K562 (cell line): Measurements from ENCODE around the gene NLGN3. TPM values are rescaled to one million over a fixed set of nuclear protein-coding genes. Genes with fewer than 3 reads are reported as not detected.

ENCODE experiments used
- ATAC-seq: fragments of 200-7000 bp; cut with Tn5 transposase; 3 replicates; pipeline ENCODE4 v1.9.1; 2020; ENCODE audit warnings: moderate library complexity
- BruUV-seq: library from RNA; stranded (reverse); fragments of 400-500 nt; replicated peaks from 2 replicates; lab custom pipeline; 2021; lab: Mats Ljungman, UMichigan
- CTCF ChIA-PET: fragments of 300-600 bp; formaldehyde crosslinking; extraction: SDS; loops from one replicate; lab custom pipeline; 2021; ENCODE audit warnings: low intra/inter-chr PET ratio; lab: Yijun Ruan, JAX
- POLR2A ChIA-PET: fragments of 300-600, 350-650 bp; sonication (Branson Sonifier 250); formaldehyde crosslinking; extraction: SDS; loops from one replicate; lab custom pipeline; 2021; ENCODE audit warnings: antibody characterized with exemption, inconsistent platforms; lab: Yijun Ruan, JAX
- DNase-seq, 4 experiments: peaks; one replicate each; pipeline versions ENCODE4 v3.0.0 to v3.0.0-alpha.2; 2011 to 2018; ENCODE audit warnings: low spot score in 3 of 4, mixed read lengths in 3 of 4; ENCODE audit errors: extremely low read depth in 1 of 4
- FAIRE-seq: peaks from 2 replicates; lab custom pipeline; 2011; peaks lifted over from hg19 to GRCh38; lab: Jason Lieb, UNC
- H2AFZ ChIP-seq: 2 replicates; pipeline ENCODE4 v1.6.0; 2011; ENCODE audit warnings: low read depth, low read length, control low read depth, inconsistent platforms
- H3K27ac ChIP-seq: fragments of 200-600 bp; 3 replicates; pipeline ENCODE4 v1.8.0; 2011; ENCODE audit warnings: low read depth, mild to moderate bottlenecking, control low read depth, inconsistent platforms, low read length, moderate library complexity, mixed read lengths; ENCODE audit errors: extremely low read depth
- H3K27me3 ChIP-seq, 2 experiments: fragments of 300-600 bp in 1 of 2; 2 replicates in 1 of 2; 3 replicates in 1 of 2; pipeline versions ENCODE4 v1.6.0 to v1.8.0; 2011; ENCODE audit warnings: inconsistent platforms in 2 of 2, low read length in 2 of 2, mild to moderate bottlenecking in 1 of 2, mixed read lengths in 1 of 2, moderate library complexity in 1 of 2; ENCODE audit not compliant: control insufficient read depth in 2 of 2, insufficient read depth in 2 of 2
- H3K36me3 ChIP-seq: fragments of 300-600 bp; 3 replicates; pipeline ENCODE4 v1.8.0; 2011; ENCODE audit warnings: mild to moderate bottlenecking, low read length, inconsistent platforms; ENCODE audit not compliant: control insufficient read depth, insufficient read depth
- H3K4me1 ChIP-seq, 2 experiments: fragments of 200-600 bp in 1 of 2; replicated peaks in 1 of 2; 2 replicates in 1 of 2; 3 replicates in 1 of 2; pipeline versions ENCODE4 v1.5.1 to v1.8.0; 2011; ENCODE audit warnings: inconsistent platforms in 2 of 2, low read length in 2 of 2, mild to moderate bottlenecking in 1 of 2, mixed read lengths in 1 of 2, moderate library complexity in 1 of 2; ENCODE audit not compliant: control insufficient read depth in 2 of 2, insufficient read depth in 2 of 2
- H3K4me2 ChIP-seq: 2 replicates; pipeline ENCODE4 v1.6.1; 2011; ENCODE audit warnings: low read length, control low read depth, inconsistent platforms, mixed read lengths; ENCODE audit not compliant: insufficient read depth
- H3K4me3 ChIP-seq: fragments of 200-600 bp; sonication (generic), shearing (Covaris generic); 2 replicates; pipeline ENCODE4 v1.5.1; 2016; ENCODE audit warnings: control low read depth, inconsistent platforms
- H3K79me2 ChIP-seq: fragments of 200-600 bp; 3 replicates; pipeline ENCODE4 v1.8.0; 2011; ENCODE audit warnings: low read length, inconsistent platforms; ENCODE audit not compliant: control insufficient read depth, insufficient read depth
- H3K9ac ChIP-seq, 2 experiments: 2 replicates each; pipeline versions ENCODE4 v1.6.0 to v1.6.1; 2011; ENCODE audit warnings: low read depth in 2 of 2, low read length in 2 of 2, control low read depth in 1 of 2, inconsistent platforms in 1 of 2, mild to moderate bottlenecking in 1 of 2, mixed read lengths in 1 of 2; ENCODE audit not compliant: insufficient read depth in 1 of 2
- H3K9me1 ChIP-seq: one replicate; pipeline ENCODE4 v1.6.0; 2011; ENCODE audit warnings: inconsistent platforms, mild to moderate bottlenecking, low read length, moderate library complexity; ENCODE audit not compliant: control insufficient read depth, insufficient read depth
- H3K9me3 ChIP-seq: replicated peaks from 2 replicates; pipeline ENCODE4 v1.5.1; 2011; ENCODE audit warnings: low read depth, low read length, inconsistent platforms; ENCODE audit not compliant: control insufficient read depth, insufficient read depth
- H4K20me1 ChIP-seq: replicated peaks from 2 replicates; pipeline ENCODE4 v1.6.1; 2011; ENCODE audit warnings: low read length, inconsistent platforms, mixed read lengths; ENCODE audit not compliant: control insufficient read depth, insufficient read depth
- ATF4 ChIP-seq: fragments of 450-650 bp; formaldehyde crosslinking; IDR thresholded peaks from 2 replicates; pipeline ENCODE4 v1.4.0; 2022; ENCODE audit warnings: mild to moderate bottlenecking, moderate library complexity
- BRD9 ChIP-seq: fragments of 450-650 bp; IDR thresholded peaks from 2 replicates; pipeline ENCODE4 v1.6.1; 2018; ENCODE audit warnings: low read depth; ENCODE audit not compliant: partially characterized antibody
- CBX1 ChIP-seq: sonication (generic); IDR thresholded peaks from 2 replicates; pipeline ENCODE4 v1.6.1; 2016; ENCODE audit warnings: antibody characterized with exemption, low read depth, mild to moderate bottlenecking
- FOXM1 ChIP-seq, 2 experiments: fragments of 450-650 bp in 1 of 2; sonication (generic) in 1 of 2; formaldehyde crosslinking in 1 of 2; IDR thresholded peaks; 2 replicates each; pipeline versions ENCODE4 v1.6.1 to v1.9.0; 2017 to 2022; ENCODE audit warnings: low read depth in 2 of 2, mild to moderate bottlenecking in 2 of 2, missing genetic modification reagents in 1 of 2, moderate library complexity in 1 of 2
- GABPB1 ChIP-seq: sonication (generic); formaldehyde crosslinking; IDR thresholded peaks from 2 replicates; pipeline ENCODE4 v1.8.0; 2022; ENCODE audit warnings: mild to moderate bottlenecking, missing genetic modification reagents
- JUND ChIP-seq, 2 experiments: IDR thresholded peaks; 2 replicates in 1 of 2; 3 replicates in 1 of 2; pipeline ENCODE4 v1.6.1; 2011; ENCODE audit warnings: borderline replicate concordance in 2 of 2, low read depth in 2 of 2, low read length in 2 of 2, improper control_type of control experiment in 1 of 2, missing biosample characterization in 1 of 2, missing genetic modification characterization in 1 of 2, missing genetic modification reagents in 1 of 2
- KDM2B ChIP-seq: fragments of 250-450 bp; sonication (Bioruptor Pico); IDR thresholded peaks from 2 replicates; pipeline ENCODE4 v1.8.0; 2021; ENCODE audit warnings: mild to moderate bottlenecking, moderate library complexity
- NCOR1 ChIP-seq: fragments of 450-650 bp; IDR thresholded peaks from 2 replicates; pipeline ENCODE4 v1.6.1; 2016; ENCODE audit warnings: mild to moderate bottlenecking, moderate library complexity
- NFE2L1 ChIP-seq: fragments of 450-650 bp; IDR thresholded peaks from 2 replicates; pipeline ENCODE4 v1.6.1; 2016; ENCODE audit warnings: missing genetic modification characterization, low read depth, mild to moderate bottlenecking, missing compliant biosample characterization, moderate library complexity, borderline replicate concordance
- RBM14 ChIP-seq: fragments of 200-400 bp; formaldehyde crosslinking; IDR thresholded peaks from 2 replicates; pipeline ENCODE4 v1.6.1; 2018; ENCODE audit warnings: low read depth, mild to moderate bottlenecking, low read length, moderate library complexity, borderline replicate concordance; ENCODE audit not compliant: insufficient read depth
- ZBTB11 ChIP-seq, 3 experiments: fragments of 200-800 bp in 1 of 3; fragments of 250-450 bp in 1 of 3; fragments of 450-650 bp in 1 of 3; sonication (Bioruptor Pico) in 1 of 3; sonication (Bioruptor generic) in 1 of 3; formaldehyde crosslinking in 1 of 3; IDR thresholded peaks; 2 replicates each; pipeline versions ENCODE4 v1.6.1 to v1.8.0; 2016 to 2022; ENCODE audit warnings: mild to moderate bottlenecking in 2 of 3, missing genetic modification characterization in 2 of 3, missing compliant biosample characterization in 1 of 3, moderate library complexity in 1 of 3
- ZBTB33 ChIP-seq: sonication (generic); formaldehyde crosslinking; IDR thresholded peaks from 2 replicates; pipeline ENCODE4 v1.8.1; 2023; ENCODE audit warnings: mild to moderate bottlenecking, missing genetic modification reagents
- WGBS: fragments of 100-300 bp; shearing (Covaris generic); methylation state at CpG from one replicate; pipeline ENCODE4 v1.1.6; 2016; ENCODE audit warnings: low coverage, mixed read lengths; ENCODE audit not compliant: insufficient coverage; ENCODE audit errors: missing lambda C conversion rate; 5-methylcytosine and 5-hydroxymethylcytosine counted together
- in situ Hi-C: fragments of 300-500 bp; cut with MboI; formaldehyde crosslinking; loops from 4 replicates; pipeline ENCODE4 v1.15.0; 2018; ENCODE audit warnings: inconsistent platforms, mixed read lengths
- intact Hi-C: fragments of 100-400 bp; cut with micrococcal nuclease; formaldehyde crosslinking; loops from 2 replicates; pipeline ENCODE4 v1.14.2; 2022
- polyA plus RNA-seq, 8 experiments: library from polyadenylated mRNA; depleted of rRNA in 4 of 8; stranded (reverse) in 5 of 8; unstranded in 3 of 8; fragments of >200 nt; fragmentation: Nextera tagmentation in 2 of 8; fragmentation: Illumina TruSeq in 1 of 8; extraction: Ambion mirVana in 2 of 8; extraction: Trizol in 1 of 8; gene quantifications; 2 replicates each; pipeline versions ENCODE4 v1.2.1 to v1.2.3, GENCODE V29; 2011 to 2014; ENCODE audit warnings: inconsistent platforms in 1 of 8, missing spikeins in 1 of 8
- total RNA-seq, 7 experiments: library from RNA; depleted of rRNA in 6 of 7; stranded (reverse); fragments of >200 nt in 6 of 7; fragmentation: Illumina TruSeq in 2 of 7; extraction: Trizol in 2 of 7; gene quantifications; 2 replicates each; pipeline versions ENCODE4 v1.2.1 to v1.2.3, GENCODE V29; 2011 to 2021; ENCODE audit warnings: low replicate concordance in 1 of 7

Gene NLGN3
- total and polyA plus RNA-seq, 9 of the 15 experiments (the other 6 are each of a cell fraction or from before 2014, with no cell fraction given): 0.03 to 0.86 (median 0.25) TPM

- H3K4me2 ChIP-seq: no peak overlapping the region
- in situ Hi-C loops: no loop called here
- BruUV-seq: no TSS peak
- no peaks in the 10 kb centered on the region for H3K9me3 ChIP-seq
- H3K79me2 ChIP-seq: no peaks in the 10 kb centered on the region
- no peaks in the 10 kb centered on the region for H4K20me1 ChIP-seq
- H3K9me1 ChIP-seq: no peaks in the 10 kb centered on the region
- H3K27ac ChIP-seq: no peak overlapping the region
- CTCF ChIA-PET: no interaction called here
- no peaks in the 10 kb centered on the region for H3K36me3 ChIP-seq
- POLR2A ChIA-PET: no interaction called here
- no peak overlapping the region for H2AFZ ChIP-seq
- no peak overlapping the region for H3K4me3 ChIP-seq
- ATAC-seq (no peak), DNase-seq (no peak), FAIRE-seq (no peak)
- intact Hi-C loops: no loop called here
- H3K27me3 ChIP-seq: peaks cover 0 to 31% of the 10 kb centered on the region in 2 experiments; a peak in 4 of 5 replicates
- no peaks in the 10 kb centered on the region; a peak in 1 of 5 replicates for H3K4me1 ChIP-seq
- H3K9ac ChIP-seq: no peak overlapping the region
- whole genome bisulfite sequencing: 10% methylated on average over 1 of the region's 1 CpG
- TF ChIP-seq BRD9 (no peak), RBM14 (no peak), NCOR1 (no peak), ZBTB33 (CRISPR knock-in tag) (no peak), FOXM1 (IDR thresholded peaks at IDR 0.05; ENCODE audit: low read depth) (no peak), FOXM1 (CRISPR knock-in tag; IDR thresholded peaks at IDR 0.05; ENCODE audit: low read depth) (no peak), ZBTB11 (CRISPR knock-in tag; IDR thresholded peaks at IDR 0.05) (no peak), CBX1 (no peak), JUND (IDR thresholded peaks at IDR 0.05; ENCODE audit: borderline replicate concordance, low read depth, low read length) (no peak), JUND (tag; IDR thresholded peaks at IDR 0.05; ENCODE audit: borderline replicate concordance, low read depth, low read length) (no peak), NFE2L1 (tag) (no peak), ATF4 (CRISPR knock-in tag) (no peak), GABPB1 (CRISPR knock-in tag) (no peak), KDM2B (CRISPR knock-in tag) (no peak)
Observed at GRCh38 chrX:71214152-71214551, 69.5 kb downstream of the NLGN3 start.
